PFSK-1 (cell line): ENCODE data around the gene SPNS2.

ENCODE experiments used
- FOXP2 ChIP-seq: optimal IDR thresholded peaks from 2 replicates; pipeline ENCODE3; 2011; ENCODE audit warnings: borderline replicate concordance, control low read depth, inconsistent platforms; ENCODE audit not compliant: insufficient read depth; ENCODE audit errors: extremely low read length, extremely low read depth
- POLR2AphosphoS5 ChIP-seq: IDR thresholded peaks from 2 replicates; pipeline ENCODE4 v1.6.1; 2012; ENCODE audit warnings: low read depth, mild to moderate bottlenecking, control low read depth, low read length, moderate library complexity
- REST ChIP-seq, 2 experiments: IDR thresholded peaks; 2 replicates each; pipeline versions ENCODE4 v1.6.1 to v1.8.0; 2011 to 2012; ENCODE audit warnings: low read depth in 2 of 2, low read length in 2 of 2, control low read depth in 1 of 2, inconsistent platforms in 1 of 2, mild to moderate bottlenecking in 1 of 2, moderate library complexity in 1 of 2; ENCODE audit not compliant: insufficient read depth in 1 of 2
- SIN3A ChIP-seq: IDR thresholded peaks from 2 replicates; pipeline ENCODE4 v1.6.1; 2012; ENCODE audit warnings: mild to moderate bottlenecking, low read length, moderate library complexity, borderline replicate concordance; ENCODE audit not compliant: insufficient read depth
- TAF1 ChIP-seq: IDR thresholded peaks from 2 replicates; pipeline ENCODE4 v1.6.1; 2012; ENCODE audit warnings: low read length, control low read depth, borderline replicate concordance; ENCODE audit not compliant: insufficient read depth

Gene SPNS2

GRCh38 chr17:4512156-4513112, 13.8 kb downstream of the SPNS2 start:
- TF ChIP-seq REST (IDR thresholded peaks at IDR 0.05; ENCODE audit: insufficient read depth in 1 of 2, low read depth in 2 of 2, low read length in 2 of 2) = no peak
- no peak for TF ChIP-seq SIN3A
- TF ChIP-seq POLR2AphosphoS5 = no peak
- TF ChIP-seq TAF1 = no peak
- TF ChIP-seq FOXP2 = no peak

- TF ChIP-seq POLR2AphosphoS5 (no peak), REST (IDR thresholded peaks at IDR 0.05; ENCODE audit: insufficient read depth in 1 of 2, low read depth in 2 of 2, low read length in 2 of 2) (no peak), TAF1 (no peak), SIN3A (no peak), FOXP2 (no peak)
Measured at GRCh38 chr17:4513113-4514032, 14.7 kb downstream of the SPNS2 start.

- TF ChIP-seq POLR2AphosphoS5 (no peak), FOXP2 (no peak), REST (IDR thresholded peaks at IDR 0.05; ENCODE audit: insufficient read depth in 1 of 2, low read depth in 2 of 2, low read length in 2 of 2) (no peak), TAF1 (no peak), SIN3A (no peak)
Measured at GRCh38 chr17:4514206-4514605, 15.5 kb downstream of the SPNS2 start.

- TF ChIP-seq POLR2AphosphoS5 (no peak), FOXP2 (no peak), REST (IDR thresholded peaks at IDR 0.05; ENCODE audit: insufficient read depth in 1 of 2, low read depth in 2 of 2, low read length in 2 of 2) (no peak), TAF1 (no peak), SIN3A (no peak)
Measured at GRCh38 chr17:4514779-4515178, 16.1 kb downstream of the SPNS2 start.
